Uterine smooth muscle cell (primary cell): ENCODE data around the gene FUT6. TPM values are rescaled to one million over a fixed set of nuclear protein-coding genes. Genes with fewer than 3 reads are reported as not detected.

Experiments used
- total RNA-seq: library from RNA; depleted of rRNA; stranded (reverse); fragments of >200 nt; gene quantifications from 2 replicates; pipeline ENCODE4 v1.2.3, GENCODE V29; 2014

The FUT6 gene, protein sequence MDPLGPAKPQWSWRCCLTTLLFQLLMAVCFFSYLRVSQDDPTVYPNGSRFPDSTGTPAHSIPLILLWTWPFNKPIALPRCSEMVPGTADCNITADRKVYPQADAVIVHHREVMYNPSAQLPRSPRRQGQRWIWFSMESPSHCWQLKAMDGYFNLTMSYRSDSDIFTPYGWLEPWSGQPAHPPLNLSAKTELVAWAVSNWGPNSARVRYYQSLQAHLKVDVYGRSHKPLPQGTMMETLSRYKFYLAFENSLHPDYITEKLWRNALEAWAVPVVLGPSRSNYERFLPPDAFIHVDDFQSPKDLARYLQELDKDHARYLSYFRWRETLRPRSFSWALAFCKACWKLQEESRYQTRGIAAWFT
- total RNA-seq: not detected in 2 replicates

DNA sequence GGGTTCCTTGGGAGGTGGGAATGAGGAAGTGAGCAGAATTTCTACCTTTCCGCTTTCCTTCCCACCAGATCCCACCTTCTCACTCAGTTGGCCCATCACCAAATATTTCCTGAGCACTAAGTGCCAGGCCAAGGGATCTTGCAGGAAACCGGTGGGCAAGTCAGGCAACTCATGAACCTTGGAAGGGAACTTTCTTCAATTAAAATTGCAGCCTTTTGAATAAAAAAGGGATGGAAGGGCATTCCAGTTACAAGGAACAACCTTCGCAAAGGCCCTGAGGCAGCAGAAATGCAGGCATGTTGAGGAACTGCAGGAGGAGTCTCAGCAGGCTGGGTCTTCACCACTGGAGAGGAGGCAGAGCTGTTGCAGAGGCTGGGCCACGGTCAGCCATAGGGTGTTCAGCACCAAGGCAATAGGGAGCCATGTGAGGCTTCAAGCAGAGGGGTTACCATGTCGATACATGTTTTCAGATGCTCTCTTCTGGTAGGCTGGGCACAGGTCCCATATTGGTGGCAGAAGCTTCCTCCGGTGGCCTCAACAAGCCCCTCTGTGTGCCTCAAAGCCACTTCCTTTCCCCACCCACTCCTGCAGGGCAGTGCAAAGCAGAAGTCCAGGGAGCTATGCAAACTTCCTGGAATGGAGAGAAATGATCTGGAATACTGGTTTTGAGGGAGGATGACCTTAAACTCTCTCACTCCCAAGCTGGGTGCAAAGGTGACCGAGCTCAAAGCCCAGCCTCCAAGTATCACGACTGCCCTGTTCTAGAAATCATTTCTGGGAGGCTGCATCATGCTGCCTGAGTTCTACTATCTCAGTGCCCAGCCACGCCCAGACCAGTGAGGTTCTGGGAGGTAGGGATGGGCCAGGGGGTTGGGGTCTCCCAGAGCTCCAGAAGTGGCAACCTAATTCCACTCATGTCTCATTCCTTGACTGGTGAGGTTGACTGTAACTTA is at the start of gene FUT6:
Gene FUT6, minus strand, starts transcription at position 638 of the 953 bp plus-strand sequence. CDS start 7,135 bp downstream, outside the sequence.

DNA sequence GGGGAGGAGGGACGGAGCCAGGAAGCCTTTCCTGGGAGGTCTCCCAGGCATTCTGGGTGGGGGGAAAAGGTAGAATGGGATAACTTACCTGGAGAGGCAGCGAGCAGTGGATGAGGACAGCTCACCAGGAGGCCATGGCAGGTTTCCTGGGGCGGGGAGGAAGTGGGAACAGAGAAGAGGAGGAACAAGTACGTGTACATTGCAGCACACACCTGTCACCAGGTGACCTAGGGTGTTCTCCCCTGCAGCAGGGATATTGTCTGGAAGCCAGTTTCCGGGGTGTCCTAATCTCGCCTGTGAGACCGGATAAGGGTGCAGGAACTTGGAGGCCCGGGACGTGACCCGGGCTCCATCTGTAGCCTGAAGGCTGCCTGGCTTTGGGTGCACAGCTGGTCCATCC is 11.8 kb upstream of the FUT6 start, which contains the start of gene FUT3:
Gene FUT3, minus strand, starts transcription at position 148 of the 400 bp plus-strand sequence.

DNA sequence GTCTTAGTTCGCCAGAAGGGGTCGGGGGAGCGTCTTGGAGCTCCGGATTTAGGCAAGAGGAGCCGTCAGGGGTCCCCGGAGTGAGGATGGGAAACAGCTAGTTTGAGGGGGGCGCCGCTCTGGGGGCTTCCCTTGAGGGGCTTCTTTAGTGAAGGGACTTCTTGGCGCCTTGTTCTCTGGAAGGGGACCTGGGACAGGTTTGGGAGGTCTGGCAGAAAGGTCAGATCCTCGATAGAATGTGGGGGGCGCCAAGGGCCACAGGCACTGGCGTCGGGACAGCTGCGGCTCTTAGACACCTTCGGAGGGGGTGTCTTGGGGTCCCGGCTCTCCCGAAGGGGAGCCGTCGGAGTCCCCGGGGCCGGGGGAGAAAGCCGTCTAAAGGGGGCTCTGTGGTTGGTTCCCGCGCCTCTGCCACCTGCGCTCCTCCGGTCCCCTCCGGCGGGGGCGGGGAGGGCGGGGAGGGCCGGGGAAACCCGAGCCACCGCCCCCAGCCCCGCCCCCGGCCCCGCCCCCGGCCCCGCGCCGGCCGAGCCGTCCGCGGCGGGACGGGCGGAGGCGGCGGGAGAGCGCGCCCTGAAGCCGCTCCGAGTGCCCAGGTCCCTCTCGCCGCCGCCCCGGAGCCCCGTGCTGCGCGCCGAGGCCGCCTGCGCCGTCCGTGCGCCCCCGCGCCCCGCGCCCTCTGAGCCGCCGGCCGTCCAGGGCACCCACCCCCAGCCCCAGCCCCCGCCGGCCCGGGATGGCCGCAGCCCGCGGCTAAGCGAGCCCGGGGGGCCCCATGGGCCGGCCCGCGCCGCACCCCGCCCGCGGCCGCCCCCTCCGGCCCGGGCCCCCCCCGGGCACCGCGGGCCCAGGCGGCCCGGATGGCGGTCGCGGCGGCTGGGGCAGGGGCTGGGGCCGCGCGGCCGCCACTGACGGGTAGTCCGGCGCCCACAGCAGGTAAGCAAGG is 34.7 kb downstream of the FUT6 start, which contains the start of gene NRTN:
Gene NRTN, plus strand, starts transcription at position 552 of the 946 bp plus-strand sequence. CDS start 19,099 bp downstream, outside the sequence.

DNA sequence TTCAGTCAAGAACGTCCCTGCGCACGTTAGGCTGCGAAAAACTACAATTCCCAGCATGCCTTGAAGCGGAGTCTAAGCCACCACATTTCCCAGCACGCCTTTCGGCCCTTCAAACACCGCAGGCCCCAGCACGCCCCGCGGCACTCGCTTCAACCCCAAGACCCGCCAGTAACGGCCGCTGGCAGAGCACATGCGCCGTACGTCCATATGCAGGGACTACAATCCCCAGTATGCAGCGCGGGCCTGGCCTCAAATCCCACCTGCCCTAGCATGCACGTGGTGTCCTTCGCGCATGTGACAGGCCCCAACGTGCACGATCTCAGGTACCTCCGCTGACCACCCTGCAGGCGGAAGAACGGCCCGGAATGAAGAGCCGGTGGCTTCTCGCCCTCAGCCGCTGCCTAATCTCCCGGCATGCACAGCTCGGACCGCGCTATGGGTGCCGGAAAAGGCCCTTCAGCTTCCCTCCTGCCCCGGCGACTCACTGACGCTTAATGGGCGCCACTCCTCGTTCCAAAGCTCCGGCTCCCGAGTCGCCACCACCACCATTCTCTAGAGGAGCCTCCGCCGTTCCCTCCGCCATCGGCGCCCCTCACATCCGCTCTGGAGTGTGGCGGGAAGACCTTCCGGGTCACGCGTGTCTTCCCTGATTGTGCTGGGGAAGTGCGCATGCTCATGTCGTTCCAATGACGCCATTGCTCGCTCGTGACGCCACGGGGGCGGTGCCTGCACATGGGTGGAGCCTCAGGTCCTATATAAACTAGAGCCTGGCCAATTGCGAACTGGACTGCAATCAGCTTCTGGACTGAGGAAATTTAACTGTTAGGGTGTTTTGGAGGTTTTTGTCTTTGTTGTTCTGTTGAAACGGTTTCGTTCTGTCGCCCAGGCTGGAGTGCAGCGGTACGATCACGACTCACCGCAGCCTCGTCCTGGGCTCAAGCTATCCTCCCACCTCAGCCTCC is 48.7 kb downstream of the FUT6 start, which contains the start of gene DUS3L:
Gene DUS3L, minus strand, starts transcription at position 605 of the 962 bp plus-strand sequence. Its CDS starts 22 bp downstream, at position 583.

DNA sequence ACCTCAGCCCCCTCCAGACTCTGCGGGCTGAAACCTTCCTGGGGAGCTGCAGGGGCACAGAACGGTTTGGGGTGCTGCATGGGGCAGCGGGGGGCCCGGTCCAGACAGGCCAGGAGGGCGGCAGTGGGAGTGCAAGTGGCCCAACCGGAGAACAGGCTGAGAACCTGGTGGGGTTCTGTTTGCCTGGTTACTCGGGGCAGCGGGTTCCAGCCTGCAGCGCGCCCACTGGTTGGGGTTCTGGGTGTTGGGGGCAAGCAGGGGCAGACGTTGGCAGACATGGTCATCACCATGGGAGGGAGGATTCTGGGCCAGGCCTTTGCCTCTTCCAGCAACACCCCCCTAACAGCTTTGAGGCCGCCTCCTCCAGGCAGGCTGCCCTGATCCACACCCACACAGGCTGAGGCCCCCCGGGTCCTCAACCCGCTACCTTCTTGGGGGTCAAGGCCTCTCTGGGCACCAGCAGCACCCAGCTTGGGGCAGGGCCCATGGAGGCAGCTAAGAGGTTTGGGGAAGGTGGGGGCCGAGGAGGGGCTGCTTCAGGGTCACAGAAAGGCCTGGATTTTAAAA is 54.8 kb downstream of the FUT6 start, which contains the start of gene PRR22:
Gene PRR22, minus strand, starts transcription at position 166 of the 567 bp plus-strand sequence. Its CDS starts 86 bp downstream, at position 80.

Other genes with a start within 250 kb of the FUT6 start
- gene SAFB2, start 216.9 kb downstream of the FUT6 start, total RNA-seq: 42.1 and 46.5 TPM in 2 replicates
- 68.5 and 73.4 TPM in 2 replicates for gene SAFB, start 216.6 kb downstream of the FUT6 start, total RNA-seq
- gene MICOS13, start 159.2 kb downstream of the FUT6 start, total RNA-seq: 24.8 and 33.6 TPM in 2 replicates
- 4.2 and 10.6 TPM in 2 replicates for gene HSD11B1L, start 158.7 kb downstream of the FUT6 start, total RNA-seq
- gene RPL36, start 149.4 kb downstream of the FUT6 start, total RNA-seq: 464 and 651 TPM in 2 replicates
- gene LONP1, start 119.6 kb downstream of the FUT6 start, total RNA-seq: 212 and 293 TPM in 2 replicates
- gene CATSPERD, start 119.1 kb downstream of the FUT6 start, total RNA-seq: not detected in 2 replicates
- gene PRR22, start 55.0 kb downstream of the FUT6 start, total RNA-seq: 0.22 and 0.37 TPM in 2 replicates
- gene DUS3L, start 48.5 kb downstream of the FUT6 start, total RNA-seq: 33.4 and 47.6 TPM in 2 replicates
- gene NRTN, start 34.6 kb downstream of the FUT6 start, total RNA-seq: not detected in 2 replicates
- gene FUT3, start 11.7 kb upstream of the FUT6 start, total RNA-seq: not detected in 2 replicates
- not detected in 2 replicates for gene FUT5, start 30.8 kb upstream of the FUT6 start, total RNA-seq
- gene NDUFA11, start 64.1 kb upstream of the FUT6 start, total RNA-seq: 253 and 291 TPM in 2 replicates
- gene VMAC, start 65.2 kb upstream of the FUT6 start, total RNA-seq: 3.5 and 8.0 TPM in 2 replicates
- gene CAPS, start 74.6 kb upstream of the FUT6 start, total RNA-seq: 1.4 and 4.5 TPM in 2 replicates
- gene RANBP3, start 138.4 kb upstream of the FUT6 start, total RNA-seq: 36.1 and 44.5 TPM in 2 replicates